H1 (cell line): ENCODE measurements around the gene KNOP1. TPM values are rescaled to one million over a fixed set of nuclear protein-coding genes. Genes with fewer than 3 reads are reported as not detected.

Experiments
- CTCF ChIA-PET: fragments of 300-600 bp; sonication (Branson Sonifier 250); formaldehyde crosslinking; loops from one replicate; lab custom pipeline; 2021; ENCODE audit not compliant: partially characterized antibody; lab: Charles Lee
- POLR2A ChIA-PET: fragments of 300-600 bp; sonication (Branson Sonifier 250); formaldehyde crosslinking; loops from one replicate; lab custom pipeline; 2021; ENCODE audit warnings: inconsistent platforms; ENCODE audit not compliant: partially characterized antibody; lab: Charles Lee
- DNase-seq, 2 experiments: peaks; one replicate each; pipeline versions ENCODE4 v3.0.0 to v3.0.0-alpha.2; 2010 to 2022; ENCODE audit warnings: low spot score in 2 of 2, low read depth in 1 of 2, mixed read lengths in 1 of 2
- FAIRE-seq: peaks from 2 replicates; lab custom pipeline; 2011; peaks lifted over from hg19 to GRCh38; lab: Jason Lieb, UNC
- H2AFZ ChIP-seq: 2 replicates; pipeline ENCODE4 v1.8.1; 2012; ENCODE audit warnings: low read length, inconsistent platforms
- H2AK5ac ChIP-seq: 2 replicates; pipeline ENCODE4 v1.6.1; 2013; ENCODE audit warnings: low read depth, low read length
- H2BK120ac ChIP-seq: replicated peaks from 2 replicates; pipeline ENCODE3; 2013; ENCODE audit warnings: low read depth, low read length, inconsistent platforms
- H2BK12ac ChIP-seq: 2 replicates; pipeline ENCODE4 v1.6.1; 2013; ENCODE audit warnings: low read depth, low read length
- H2BK15ac ChIP-seq: 2 replicates; pipeline ENCODE4 v1.6.1; 2013; ENCODE audit warnings: low read length
- H2BK20ac ChIP-seq: 2 replicates; pipeline ENCODE4 v1.6.1; 2013; ENCODE audit warnings: low read length
- H2BK5ac ChIP-seq: 2 replicates; pipeline ENCODE4 v1.6.1; 2013; ENCODE audit warnings: low read depth, low read length
- H3K14ac ChIP-seq: 2 replicates; pipeline ENCODE4 v1.6.1; 2013; ENCODE audit warnings: inconsistent platforms; ENCODE audit not compliant: insufficient read length
- H3K18ac ChIP-seq: 2 replicates; pipeline ENCODE4 v1.6.1; 2013; ENCODE audit warnings: low read length; ENCODE audit errors: extremely low read depth
- H3K23ac ChIP-seq: 2 replicates; pipeline ENCODE4 v1.6.1; 2013; ENCODE audit warnings: inconsistent platforms; ENCODE audit not compliant: insufficient read length
- H3K23me2 ChIP-seq: 2 replicates; pipeline ENCODE4 v1.6.1; 2013; ENCODE audit warnings: low read depth, low read length
- H3K27ac ChIP-seq: 2 replicates; pipeline ENCODE4 v1.6.1; 2011; ENCODE audit warnings: low read depth, low read length, inconsistent platforms
- H3K27me3 ChIP-seq, 4 experiments: replicated peaks in 1 of 4; 1 replicate in 1 of 4; 2 replicates in 3 of 4; pipeline versions ENCODE4 v1.6.1 to v1.8.1; 2011 to 2013; ENCODE audit warnings: low read length in 3 of 4, mild to moderate bottlenecking in 3 of 4, inconsistent platforms in 2 of 4, mixed read lengths in 2 of 4, moderate library complexity in 1 of 4; ENCODE audit not compliant: control insufficient read depth in 3 of 4, insufficient read depth in 3 of 4; ENCODE audit errors: extremely low read depth in 1 of 4
- H3K36me3 ChIP-seq, 4 experiments: 2 replicates each; pipeline versions ENCODE4 v1.6.1 to v1.8.1; 2011 to 2013; ENCODE audit warnings: mild to moderate bottlenecking in 4 of 4, low read length in 3 of 4, moderate library complexity in 2 of 4, control low read depth in 1 of 4, inconsistent platforms in 1 of 4; ENCODE audit not compliant: insufficient read depth in 4 of 4, control insufficient read depth in 2 of 4
- H3K4ac ChIP-seq: replicated peaks from 2 replicates; pipeline ENCODE3; 2013; ENCODE audit warnings: low read length, low read depth, mixed read lengths, inconsistent platforms; ENCODE audit not compliant: insufficient read length
- H3K4me1 ChIP-seq, 4 experiments: replicated peaks in 1 of 4; 1 replicate in 1 of 4; 2 replicates in 3 of 4; pipeline versions ENCODE4 v1.6.1 to v1.8.1; 2011 to 2013; ENCODE audit warnings: low read length in 3 of 4, inconsistent platforms in 2 of 4, mixed read lengths in 1 of 4; ENCODE audit not compliant: insufficient read depth in 4 of 4, control insufficient read depth in 3 of 4
- H3K4me2 ChIP-seq, 2 experiments: 2 replicates each; pipeline versions ENCODE4 v1.6.1 to v1.8.1; 2011 to 2013; ENCODE audit warnings: low read depth in 2 of 2, low read length in 2 of 2, control low read depth in 1 of 2, inconsistent platforms in 1 of 2, mild to moderate bottlenecking in 1 of 2; ENCODE audit not compliant: insufficient read depth in 1 of 2
- H3K4me3 ChIP-seq, 4 experiments: fragments of 200-600, 300-600 bp in 1 of 4; sonication (generic), shearing (Covaris generic), sonication (Bioruptor Twin) in 1 of 4; 2 replicates each; pipeline versions ENCODE4 v1.5.1 to v1.8.1; 2011 to 2016; ENCODE audit warnings: low read length in 4 of 4, low read depth in 3 of 4, control low read depth in 2 of 4, inconsistent platforms in 2 of 4, mild to moderate bottlenecking in 2 of 4, mixed read lengths in 1 of 4, moderate library complexity in 1 of 4; ENCODE audit not compliant: insufficient read depth in 2 of 4; ENCODE audit errors: extremely low read depth in 1 of 4
- H3K56ac ChIP-seq: replicated peaks from 2 replicates; pipeline ENCODE3; 2013; ENCODE audit warnings: low read depth, mild to moderate bottlenecking, mixed read lengths, low read length, inconsistent platforms; ENCODE audit not compliant: insufficient read length
- H3K79me1 ChIP-seq: 2 replicates; pipeline ENCODE4 v1.6.1; 2013; ENCODE audit warnings: low read depth, low read length, control low read depth
- H3K79me2 ChIP-seq, 2 experiments: 2 replicates each; pipeline versions ENCODE4 v1.6.1 to v1.8.1; 2012 to 2013; ENCODE audit warnings: low read length in 2 of 2, mild to moderate bottlenecking in 2 of 2, inconsistent platforms in 1 of 2; ENCODE audit not compliant: insufficient read depth in 2 of 2, control insufficient read depth in 1 of 2
- H3K9ac ChIP-seq, 4 experiments: replicated peaks in 1 of 4; 1 replicate in 1 of 4; 2 replicates in 3 of 4; pipeline versions ENCODE4 v1.6.1 to v1.8.1; 2011 to 2013; ENCODE audit warnings: low read depth in 3 of 4, low read length in 3 of 4, control low read depth in 2 of 4, mild to moderate bottlenecking in 2 of 4, moderate library complexity in 2 of 4, inconsistent platforms in 1 of 4; ENCODE audit errors: extremely low read depth in 1 of 4
- H3K9me3 ChIP-seq, 2 experiments: 2 replicates each; pipeline versions ENCODE4 v1.6.1 to v1.8.1; 2012 to 2013; ENCODE audit warnings: mild to moderate bottlenecking in 2 of 2, moderate library complexity in 2 of 2, control low read depth in 1 of 2, inconsistent platforms in 1 of 2, low read depth in 1 of 2, low read length in 1 of 2, mixed read lengths in 1 of 2; ENCODE audit not compliant: insufficient read depth in 2 of 2
- H4K20me1 ChIP-seq, 2 experiments: replicated peaks in 1 of 2; 2 replicates each; pipeline versions ENCODE3 to v1.8.1; 2011 to 2013; ENCODE audit warnings: inconsistent platforms in 2 of 2, low read length in 2 of 2, mild to moderate bottlenecking in 1 of 2; ENCODE audit not compliant: insufficient read depth in 2 of 2, control insufficient read depth in 1 of 2
- H4K5ac ChIP-seq: 2 replicates; pipeline ENCODE4 v1.6.1; 2013; ENCODE audit warnings: low read length, low read depth, mixed read lengths, inconsistent platforms; ENCODE audit not compliant: insufficient read length
- H4K8ac ChIP-seq: 2 replicates; pipeline ENCODE4 v1.8.0; 2013; ENCODE audit warnings: mild to moderate bottlenecking, moderate library complexity, low read length, inconsistent platforms; ENCODE audit not compliant: insufficient read depth; ENCODE audit errors: extremely low read depth
- H4K91ac ChIP-seq: replicated peaks from 2 replicates; pipeline ENCODE3; 2013; ENCODE audit warnings: low read length, mixed read lengths, inconsistent platforms; ENCODE audit not compliant: insufficient read length
- TCF12 ChIP-seq: IDR thresholded peaks from 2 replicates; pipeline ENCODE4 v1.6.1; 2011; ENCODE audit warnings: low read depth, mild to moderate bottlenecking, low read length
- WGBS, 2 experiments: shearing (Covaris generic) in 1 of 2; methylation state at CpG; one replicate each; pipeline versions ENCODE4 v1.1.6 to v1.1.7; 2013 to 2015; ENCODE audit warnings: low lambda C conversion rate in 2 of 2, mixed read lengths in 2 of 2, inconsistent platforms in 1 of 2, low coverage in 1 of 2, missing lambda C conversion rate in 1 of 2; ENCODE audit not compliant: insufficient replicate concordance in 2 of 2, insufficient coverage in 1 of 2, insufficient read length in 1 of 2; ENCODE audit errors: extremely low coverage in 1 of 2, missing lambda C conversion rate in 1 of 2; 5-methylcytosine and 5-hydroxymethylcytosine counted together
- polyA plus RNA-seq, 7 experiments: library from polyadenylated mRNA; depleted of rRNA in 3 of 7; stranded (reverse) in 5 of 7; unstranded in 2 of 7; fragments of >200 nt in 5 of 7; fragments of 200-250 nt in 2 of 7; gene quantifications; 1 replicate in 5 of 7; 2 replicates in 1 of 7; 4 replicates in 1 of 7; pipeline versions ENCODE4 v1.2.1 to v1.2.3, GENCODE V29; 2011 to 2013; ENCODE audit warnings: missing spikeins in 2 of 7, mixed read lengths in 2 of 7
- total RNA-seq: library from RNA; stranded (reverse); fragmentation: NEBNext Ultra II Directional; extraction: Animal tissue kit (Norgen Biotek cat#: 25700); gene quantifications from 2 replicates; pipeline ENCODE4 v1.2.1, GENCODE V29; 2021

Gene KNOP1
- total and polyA plus RNA-seq, 2 of the 8 experiments (the other 6 are each of a cell fraction or from before 2014, with no cell fraction given): 21.6 to 87.9 TPM

DNA sequence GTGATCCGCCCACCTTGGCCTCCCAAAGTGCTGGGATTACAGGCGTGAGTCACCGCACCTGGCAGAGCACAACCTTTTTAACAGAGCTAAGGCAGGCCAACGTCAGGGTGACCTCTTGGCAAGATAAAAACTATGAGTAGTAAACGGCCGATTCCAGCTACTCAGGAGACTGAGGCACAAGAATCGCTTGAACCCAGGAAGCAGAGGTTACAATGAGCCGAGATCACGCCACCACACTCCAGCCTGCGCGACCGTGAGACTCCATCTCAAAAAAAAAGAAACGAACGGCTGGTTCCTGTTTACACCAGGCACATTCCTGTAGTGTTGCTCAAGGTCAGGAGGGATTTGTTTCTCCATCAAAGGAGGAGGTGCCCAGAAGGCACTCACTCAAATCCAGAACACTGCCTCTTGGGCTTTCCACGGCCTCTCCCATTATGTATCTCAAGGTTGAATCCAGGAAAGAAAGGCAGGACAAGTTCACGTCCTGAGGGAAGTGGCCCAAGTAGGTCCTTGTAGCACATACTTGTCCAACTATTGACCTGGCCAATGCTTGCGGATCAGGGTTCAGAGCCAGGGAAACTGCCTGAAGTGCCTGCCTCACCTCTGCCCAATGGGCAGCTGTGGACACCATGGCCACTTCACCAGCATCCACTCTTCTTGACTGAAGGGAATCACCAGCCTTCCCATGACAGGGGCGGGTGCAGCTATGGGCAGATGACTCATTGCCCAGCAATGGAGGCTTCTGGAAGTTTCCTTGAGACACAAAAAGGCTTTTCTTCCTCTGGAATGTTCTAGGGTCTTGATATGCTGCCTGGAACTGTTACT is 13.5 kb downstream of the KNOP1 start:
- H2AK5ac ChIP-seq: no peak overlapping the region
- no peak overlapping the region for H2BK20ac ChIP-seq
- H3K23ac ChIP-seq: no peak overlapping the region
- peaks cover 3 to 19% (median 15%) of the 10 kb centered on the region in 4 experiments for H3K4me1 ChIP-seq
- peaks cover 34 to 89% (median 54%) of the 10 kb centered on the region in 4 experiments for H3K36me3 ChIP-seq
- H2BK5ac ChIP-seq: no peak overlapping the region
- no peak overlapping the region for H3K4ac ChIP-seq
- H3K23me2 ChIP-seq: no peaks in the 10 kb centered on the region
- H3K4me3 ChIP-seq: no peak overlapping the region
- no peaks in the 10 kb centered on the region for H3K27me3 ChIP-seq
- H3K4me2 ChIP-seq: no peak overlapping the region
- FAIRE-seq (no peak), DNase-seq (no peak)
- H4K8ac ChIP-seq: no peak overlapping the region
- H3K9ac ChIP-seq: no peak overlapping the region
- peaks cover 21% of the 10 kb centered on the region for H3K79me1 ChIP-seq
- H2BK15ac ChIP-seq: no peak overlapping the region
- H4K5ac ChIP-seq: no peak overlapping the region
- no peak overlapping the region for H2BK120ac ChIP-seq
- H4K91ac ChIP-seq: no peak overlapping the region
- ChIA-PET POLR2A (interaction anchor here (1.4 to 4.2 kb wide), 4 partner anchors 9 to 177 kb away, joined by 3 to 23 read pairs (median 12); partner anchors contain the start of genes IQCK and KNOP1), CTCF (interaction anchor here (0.9 to 1.6 kb wide), 2 partner anchors 8 to 89 kb away, joined by 3 read pairs; no protein-coding TSS in a partner anchor)
- no peak overlapping the region for H3K14ac ChIP-seq
- 88% methylated on average over 18 of the region's 18 CpGs; no CpG with 5 or more reads in 1 of the 2 experiments for WGBS, 2 experiments
- H3K18ac ChIP-seq: no peak overlapping the region
- H3K9me3 ChIP-seq: no peaks in the 10 kb centered on the region; a peak in 1 of 4 replicates
- peaks cover 19 to 31% of the 10 kb centered on the region in 2 experiments for H4K20me1 ChIP-seq
- H2BK12ac ChIP-seq: no peak overlapping the region
- no peak overlapping the region for H2AFZ ChIP-seq
- peaks cover 3 to 60% of the 10 kb centered on the region in 2 experiments; a peak in 3 of 4 replicates for H3K79me2 ChIP-seq
- no peak overlapping the region for H3K56ac ChIP-seq
- H3K27ac ChIP-seq: no peak overlapping the region
- TF ChIP-seq TCF12: no peak
